Nucleus accumbens (tissue), 56 donors: ENCODE measurements around the gene SPTA1.
"Not testable (repeated sequence)": the region's sequence is repeated elsewhere in the genome, so short reads cannot be mapped to it uniquely, and the experiment has no call there.

Experiments used
- DNase-seq, 56 donors: peaks; one replicate each; lab custom pipeline; 2025; lab: John Stamatoyannopoulos, UW

Gene SPTA1

DNA sequence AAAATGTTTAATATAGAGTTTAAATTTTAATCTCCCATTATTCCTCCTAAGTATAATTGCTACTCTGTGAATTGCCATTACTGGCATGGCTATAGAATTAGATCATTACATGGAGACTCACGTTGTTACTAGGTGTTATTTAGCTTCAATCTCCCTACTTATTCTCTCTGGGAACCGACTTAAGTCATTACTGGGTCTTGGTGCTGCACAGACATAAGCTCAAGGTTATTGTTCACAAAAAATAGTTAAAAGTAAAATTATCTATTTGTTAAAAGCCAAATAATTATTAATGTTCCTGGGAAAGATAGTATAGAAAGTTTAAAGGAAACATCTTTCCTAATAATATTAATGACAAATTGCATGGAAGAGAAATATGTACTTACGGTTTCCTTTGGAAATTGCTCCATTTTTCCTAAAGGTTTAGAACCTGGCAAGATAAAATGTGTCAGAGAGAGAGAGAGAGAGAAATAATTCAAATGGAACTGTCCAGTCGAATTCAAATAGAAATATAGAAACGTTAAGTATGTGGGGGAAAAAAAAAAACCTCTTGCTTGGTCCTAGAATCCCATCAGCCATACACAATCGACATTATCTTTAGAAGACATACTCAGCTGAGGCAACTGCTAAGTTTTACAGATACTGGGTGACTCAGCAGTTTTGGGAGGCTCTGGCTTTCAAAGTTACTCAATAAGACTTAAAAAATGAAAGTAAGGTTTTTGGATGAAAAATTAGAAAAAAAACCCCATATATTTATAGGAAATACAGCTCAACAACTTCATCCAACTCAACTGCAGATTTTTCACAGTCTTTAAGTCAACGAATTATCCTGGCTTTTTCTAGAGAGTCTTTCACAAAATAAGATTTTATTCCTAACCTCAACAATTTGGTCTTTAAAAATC is at the start of gene SPTA1:
TSS of gene SPTA1 (minus strand) at position 605 of the 899 bp plus-strand sequence. CDS start at position 407, 198 bp downstream.
- no peak for DNase-seq

DNA sequence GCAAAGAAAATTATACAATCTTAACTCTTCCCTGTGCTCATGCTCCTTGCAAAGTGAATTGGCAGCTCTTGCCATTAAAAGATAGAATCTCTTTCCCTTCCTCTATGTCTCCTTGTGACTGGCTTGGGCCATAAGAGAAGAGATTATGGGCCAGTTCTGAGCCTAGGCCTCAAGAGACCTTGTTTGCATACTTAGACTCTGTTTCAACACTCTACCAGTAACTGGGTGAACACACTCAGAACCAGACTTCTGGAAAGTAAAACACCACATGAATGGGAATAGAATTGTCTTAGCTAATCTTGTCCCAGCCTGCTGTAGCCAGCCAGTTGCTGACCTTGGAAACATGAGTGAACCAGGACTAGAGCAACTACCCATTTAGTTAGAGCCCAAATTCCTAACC is 49.3 kb upstream of the SPTA1 start:
- no peak for DNase-seq

DNA sequence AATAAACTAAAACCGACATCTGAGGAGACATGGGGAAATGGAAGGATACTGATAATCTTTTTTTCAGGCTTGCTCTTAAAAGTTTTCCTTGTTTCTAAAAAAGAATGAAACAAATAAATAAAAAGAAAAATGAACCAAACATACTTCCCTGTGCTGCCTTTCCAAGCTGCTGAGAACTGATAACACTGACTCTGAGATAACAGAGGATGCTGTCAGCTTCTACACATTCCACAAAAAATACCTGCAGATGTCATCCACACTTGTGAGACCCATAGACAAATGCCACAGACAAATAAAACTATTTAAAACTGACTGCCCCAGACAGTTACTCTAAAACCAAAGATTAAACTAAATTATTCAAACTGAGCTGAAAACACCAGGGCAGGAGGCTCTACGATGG is 46.0 kb upstream of the SPTA1 start:
- DNase-seq = no peak

DNA sequence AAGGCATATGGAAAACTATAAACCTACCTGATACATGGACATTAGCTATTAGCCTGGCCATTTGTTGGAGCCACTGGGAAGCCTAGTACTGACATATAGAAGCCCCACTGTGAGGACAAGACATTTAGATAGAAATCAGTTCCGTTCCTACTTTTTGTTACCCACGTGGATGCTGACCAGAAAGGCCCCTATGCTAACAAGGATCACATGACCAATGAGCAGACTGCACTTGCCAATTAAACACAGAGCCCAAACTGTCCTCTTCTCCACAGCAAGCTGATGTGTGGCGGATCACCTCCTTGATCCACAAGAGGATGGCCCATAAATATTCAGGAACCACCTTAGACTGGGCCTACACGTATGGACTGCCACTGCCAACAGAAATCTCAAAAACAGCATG is 45.2 kb upstream of the SPTA1 start:
- no peak for DNase-seq

DNA sequence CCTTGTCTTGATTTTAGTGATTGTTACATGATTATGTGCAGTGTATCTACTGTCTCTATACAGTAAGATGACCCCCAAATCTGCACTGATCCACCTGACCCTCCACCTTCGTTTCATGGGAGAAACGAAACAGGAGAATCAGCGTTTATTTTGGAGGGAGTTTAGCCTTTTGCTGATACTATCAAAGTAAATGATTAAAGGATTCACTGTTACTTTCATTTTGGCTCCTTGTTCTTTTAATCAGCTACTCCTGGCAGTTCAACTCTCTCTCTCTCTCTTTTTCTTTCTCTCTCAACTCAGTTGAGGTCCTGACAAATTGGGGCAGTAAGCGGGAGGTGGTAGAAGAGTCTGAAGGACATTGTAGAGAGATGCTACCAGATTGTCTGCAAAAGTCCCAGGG is 43.9 kb upstream of the SPTA1 start:
- DNase-seq = no peak

DNA sequence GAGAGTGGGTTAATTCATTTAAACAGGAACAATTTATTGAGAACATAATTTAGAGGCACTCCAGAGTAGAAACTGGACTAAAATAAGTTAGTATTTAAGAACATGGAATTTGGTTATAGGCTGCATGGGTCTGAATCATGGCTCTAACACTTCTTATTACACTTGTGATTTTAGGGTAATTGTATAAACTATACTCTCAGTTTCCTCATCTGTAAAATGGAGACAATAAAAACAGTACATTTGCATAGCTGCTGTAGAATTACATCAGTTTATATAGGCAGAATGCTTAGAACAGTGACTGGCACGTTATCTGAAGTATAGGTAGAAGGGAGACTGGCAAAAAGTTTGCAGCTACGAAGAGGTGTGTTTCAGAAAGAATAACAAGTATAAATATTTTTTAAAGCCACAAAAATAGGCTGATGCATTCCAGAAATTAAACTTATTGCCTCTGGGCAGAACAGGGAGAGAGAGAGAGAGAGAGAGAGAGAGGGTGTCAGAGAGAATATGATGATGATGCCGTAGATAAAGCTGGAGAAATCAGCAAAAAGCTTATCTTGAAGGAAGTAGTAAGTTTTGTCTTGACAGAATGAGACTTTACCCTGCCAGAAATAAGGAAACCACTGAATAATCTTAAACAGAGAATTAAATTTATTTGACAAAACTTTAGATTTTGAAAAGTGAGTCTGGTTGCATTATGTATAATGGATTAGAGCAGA is 42.2 kb upstream of the SPTA1 start:
- DNase-seq = no peak

- DNase-seq = no peak
These were observed 37.9 kb upstream of the SPTA1 start for GRCh38 chr1:158724442-158724841.

DNA sequence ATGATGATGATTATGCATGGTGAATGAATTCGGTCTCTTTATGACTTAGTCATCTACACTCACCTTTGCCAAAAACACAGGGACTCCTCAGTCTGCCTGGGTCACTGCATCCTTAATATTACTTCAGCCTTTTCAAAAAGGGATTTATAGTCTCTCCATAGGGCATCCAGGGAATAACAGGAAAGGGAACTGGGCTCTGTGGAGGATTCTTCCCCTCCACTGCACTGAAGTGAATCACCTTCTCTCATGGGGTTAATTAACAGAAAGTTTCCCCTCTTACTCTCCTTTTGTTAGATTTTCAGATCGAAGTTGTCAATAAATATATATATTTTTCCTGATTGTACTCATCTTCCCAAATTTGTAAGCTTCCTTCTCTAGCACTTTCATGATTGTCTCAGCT is 34.1 kb upstream of the SPTA1 start, which contains the start of gene OR6K3:
TSS of gene OR6K3 (minus strand) at position 101 of the 400 bp plus-strand sequence. CDS start 2,605 bp downstream, outside the sequence.
- no peak for DNase-seq

DNA sequence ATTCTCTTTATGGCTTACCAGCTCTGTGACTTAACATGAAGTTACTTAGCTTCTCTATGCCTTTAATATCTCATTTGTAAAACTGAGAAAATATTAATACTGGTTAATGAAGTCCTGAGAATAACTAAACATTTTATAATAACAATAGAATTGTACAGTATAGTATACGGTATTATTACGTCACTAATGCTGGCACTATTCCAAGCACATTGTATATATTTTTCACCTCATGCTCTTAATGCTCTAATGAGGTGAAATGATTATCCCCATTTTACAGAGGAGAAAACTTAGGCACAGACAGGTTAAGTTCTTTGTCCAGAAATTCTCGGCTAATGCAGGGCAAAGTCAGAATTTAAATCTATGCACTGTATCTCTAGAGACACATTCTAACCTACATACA is 33.1 kb upstream of the SPTA1 start:
- DNase-seq = no peak

- DNase-seq = no peak
These were observed 30.8 kb upstream of the SPTA1 start for GRCh38 chr1:158717344-158717743.

- DNase-seq = no peak
These were observed 29.8 kb upstream of the SPTA1 start for GRCh38 chr1:158716335-158716734.

DNA sequence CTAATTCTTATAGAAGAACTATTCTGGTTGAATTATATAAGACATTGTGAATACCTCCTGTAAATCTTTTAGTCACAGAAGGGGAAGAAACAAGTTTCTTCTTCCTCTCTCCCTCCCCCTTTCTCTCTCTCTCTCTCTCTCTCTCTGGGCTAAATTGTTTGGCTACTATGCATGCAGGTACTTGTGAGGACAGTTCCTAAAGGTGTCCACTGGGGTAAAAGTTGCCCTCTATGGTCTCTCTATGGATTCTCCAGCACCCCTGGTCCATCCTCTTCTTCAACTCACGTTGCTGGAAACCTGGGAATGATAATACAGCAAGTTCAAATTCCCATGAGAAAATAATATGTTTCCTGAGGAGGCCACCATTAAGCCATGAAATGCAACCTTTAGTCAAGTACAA is 28.2 kb upstream of the SPTA1 start:
- no peak for DNase-seq

- no peak for DNase-seq
These were observed 24.6 kb upstream of the SPTA1 start for GRCh38 chr1:158711098-158711497.

GRCh38 chr1:158706096-158706495 is 19.6 kb upstream of the SPTA1 start:
- peak in 2 of 56 donors; percentile 0 to 3 for DNase-seq

GRCh38 chr1:158700552-158700951 is 14.0 kb upstream of the SPTA1 start, which contains the start of gene OR6K2:
Gene OR6K2 (minus strand): TSS chr1:158700652. CDS start chr1:158700652, 0 bp downstream.
- DNase-seq = no peak

DNA sequence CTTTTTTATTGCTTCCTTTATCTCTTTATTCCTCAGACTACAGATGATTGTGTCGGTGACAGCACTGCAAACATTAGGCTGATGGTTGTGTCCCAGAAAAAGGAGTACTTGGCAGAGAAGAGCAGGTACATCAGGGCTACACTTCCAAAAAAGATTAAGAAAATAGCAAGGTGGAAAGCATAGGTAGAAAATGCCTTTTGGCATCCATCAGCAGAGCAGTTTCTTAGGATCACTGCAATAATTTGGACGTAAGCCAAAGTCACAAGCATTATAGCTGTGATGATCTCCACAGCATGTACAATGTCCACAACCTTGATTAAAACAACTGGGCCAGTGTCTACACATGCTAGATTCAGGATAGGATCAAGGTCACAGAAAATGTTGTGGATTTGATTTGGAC is 8.1 kb upstream of the SPTA1 start:
- no peak for DNase-seq

DNA sequence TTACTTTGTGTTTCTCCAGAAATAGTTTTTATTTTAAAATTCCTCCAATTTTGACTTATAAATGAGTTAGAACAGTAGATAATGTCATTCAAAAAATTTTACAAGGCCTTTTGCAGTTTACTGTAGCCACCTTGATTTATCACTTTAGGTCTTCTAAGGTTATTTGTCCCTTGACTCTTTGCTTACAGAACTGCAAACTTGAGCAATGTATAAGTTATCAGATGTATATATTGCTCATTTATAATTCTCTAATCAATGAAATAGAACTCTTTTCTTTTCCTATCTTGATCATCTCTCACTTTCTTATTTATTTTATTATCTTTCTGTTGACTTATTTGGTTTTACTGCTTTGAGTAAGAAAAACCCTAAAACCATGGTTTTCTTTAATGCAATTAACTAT is 5.8 kb upstream of the SPTA1 start:
- DNase-seq = no peak

DNA sequence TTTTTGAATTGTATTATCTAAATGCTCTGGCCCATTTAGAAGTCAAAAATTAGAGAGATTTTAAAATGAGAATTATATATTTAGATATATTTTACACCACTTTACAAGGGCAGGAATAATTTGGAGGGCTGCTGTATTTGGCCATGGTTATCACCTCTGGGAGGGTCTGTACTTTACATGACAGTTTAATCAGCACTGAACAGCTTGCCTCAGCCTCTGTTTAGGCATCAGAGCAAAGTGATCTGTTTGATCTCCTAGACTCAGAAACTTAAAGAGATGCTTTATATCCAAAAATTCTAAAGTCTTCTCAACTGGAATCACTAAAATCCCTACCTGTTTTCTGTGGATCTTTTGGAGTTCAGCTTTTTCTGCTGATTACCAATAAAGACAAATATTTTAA is 5.4 kb upstream of the SPTA1 start:
- DNase-seq = no peak

DNA sequence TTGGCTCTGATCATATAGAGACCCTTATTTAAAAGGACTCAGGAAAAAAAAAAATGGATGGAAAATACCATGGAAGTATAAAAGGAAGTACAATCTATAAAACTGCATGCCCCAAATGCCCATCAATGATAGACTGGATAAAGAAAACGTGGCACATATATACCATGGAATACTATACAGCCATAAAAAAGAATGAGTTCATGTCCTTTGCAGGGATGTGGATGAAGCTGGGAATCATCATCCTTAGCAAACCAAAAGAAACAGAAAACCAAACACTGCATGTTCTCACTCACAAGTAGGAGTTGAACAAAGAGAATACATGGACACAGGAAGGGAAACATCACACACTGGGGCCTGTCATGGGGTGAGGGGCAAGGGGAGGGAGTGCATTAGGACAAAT is 4.6 kb upstream of the SPTA1 start:
- DNase-seq = not testable (repeated sequence)

- no peak for DNase-seq
These were observed 3.4 kb upstream of the SPTA1 start for GRCh38 chr1:158689875-158690274.

- DNase-seq = no peak
These were observed 2.6 kb upstream of the SPTA1 start for GRCh38 chr1:158689110-158689509.

GRCh38 chr1:158688343-158688742 is 1.8 kb upstream of the SPTA1 start:
- not testable (repeated sequence) for DNase-seq
